Measurements from ENCODE around the gene KLRF2. TPM values are rescaled to one million over a fixed set of nuclear protein-coding genes. Genes with fewer than 3 reads are reported as not detected.

KLRF2 gene
- total RNA-seq, 1 experiment from 2014 or later, result not detected

DNA sequence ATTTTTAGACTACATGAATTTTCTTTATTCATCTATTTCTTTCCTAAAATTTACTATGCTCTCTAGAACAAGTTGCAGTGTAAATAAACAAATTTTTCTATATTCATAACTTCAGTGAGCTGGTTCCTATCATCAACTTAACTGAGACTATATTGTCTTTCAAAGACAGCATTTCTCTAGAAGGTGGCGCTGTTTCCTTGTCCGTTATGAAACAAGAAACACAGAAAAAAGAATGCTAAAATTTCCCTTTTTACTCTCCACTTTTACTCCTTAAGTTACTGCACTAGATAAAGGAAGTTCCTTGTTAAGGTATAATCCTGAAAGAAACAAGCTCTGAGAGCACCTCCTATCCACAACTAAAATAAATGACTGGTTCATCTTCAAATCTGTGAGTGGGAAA lies 59.1 kb downstream of the KLRF2 start:
- peak; percentile 57; the same call in 2 of the 3 replicates for TF ChIP-seq CTCF (conservative IDR thresholded peaks at IDR 0.05)
- no peak overlapping the region for H2BK120ac ChIP-seq (ENCODE audit: low read depth, low read length, poor library complexity, severe bottlenecking)
- H3K4me1 Mint-ChIP-seq, result peaks cover 3 to 5% of the 10 kb centered on the region in 2 experiments; a peak in 3 of 4 replicates
- H3K23me2 ChIP-seq (ENCODE audit: insufficient read length, low read depth, low read length, poor library complexity, severe bottlenecking), result no peaks in the 10 kb centered on the region
- no peak overlapping the region for H3K4me2 ChIP-seq (ENCODE audit: insufficient read depth, insufficient read length, low read length)
- H3K27me3 ChIP-seq (ENCODE audit: insufficient read depth, low read length), result no peaks in the 10 kb centered on the region
- no peak overlapping the region for H2BK5ac ChIP-seq (ENCODE audit: insufficient read length, low read length)
- H3K9me3 Mint-ChIP-seq, result no peaks in the 10 kb centered on the region
- H4K20me1 ChIP-seq (ENCODE audit: control insufficient read depth, insufficient read depth, insufficient read length), result no peaks in the 10 kb centered on the region
- H2BK20ac ChIP-seq (ENCODE audit: low read depth, low read length, poor library complexity, severe bottlenecking), result no peak overlapping the region
- no peak overlapping the region for H3K4ac ChIP-seq (ENCODE audit: low read depth, low read length)
- no peak overlapping the region for H3K14ac ChIP-seq (ENCODE audit: insufficient read depth, low read length)
- H2AK5ac ChIP-seq (ENCODE audit: insufficient read length, low read length), result no peak overlapping the region
- H3K9ac ChIP-seq (ENCODE audit: extremely low read depth, insufficient read length, low read length), result no peak overlapping the region
- H3K4me1 ChIP-seq (ENCODE audit: insufficient read depth, low read length), result no peaks in the 10 kb centered on the region
- H3K27me3 Mint-ChIP-seq (ENCODE audit: low read depth), result no peaks in the 10 kb centered on the region
- no peak overlapping the region for H3T11ph ChIP-seq (ENCODE audit: low read length)
- H3K18ac ChIP-seq (ENCODE audit: insufficient read length, low read depth, low read length), result no peak overlapping the region
- H3K56ac ChIP-seq (ENCODE audit: insufficient read length, low read depth, low read length), result no peak overlapping the region
- H3K36me3 Mint-ChIP-seq (ENCODE audit: insufficient read depth in 1 of 3, low read depth in 3 of 3), result no peaks in the 10 kb centered on the region
- H4K91ac ChIP-seq (ENCODE audit: insufficient read length, low read depth, low read length), result no peak overlapping the region
- H2AFZ ChIP-seq (ENCODE audit: low read length), result no peak overlapping the region
- H2BK15ac ChIP-seq (ENCODE audit: low read depth, low read length), result no peak overlapping the region
- no peaks in the 10 kb centered on the region for H3K79me2 ChIP-seq (ENCODE audit: insufficient read depth, low read length)
- H3K4me3 Mint-ChIP-seq, result no peak overlapping the region
- no peak overlapping the region for H3K27ac Mint-ChIP-seq
- no peak overlapping the region for H3K23ac ChIP-seq (ENCODE audit: insufficient read length, low read depth, low read length)
- H3K79me1 ChIP-seq (ENCODE audit: insufficient read depth, low read depth, low read length, poor library complexity, severe bottlenecking), result no peaks in the 10 kb centered on the region
- no peak overlapping the region for H4K8ac ChIP-seq (replicated peaks; ENCODE audit: insufficient read length, low read depth, low read length)
- DNase-seq, result no peak
- no peak overlapping the region for H3K27ac ChIP-seq (ENCODE audit: insufficient read length, low read depth, low read length)
- no peak overlapping the region for H4K5ac ChIP-seq (ENCODE audit: insufficient read length, low read depth, low read length)
- no peaks in the 10 kb centered on the region for H3K9me3 ChIP-seq (ENCODE audit: control insufficient read depth, low read depth, low read length)
- no peak overlapping the region for H2BK12ac ChIP-seq (ENCODE audit: insufficient read length, low read depth, low read length)
- no CpG with 5 or more reads among the region's 2 CpGs for WGBS (ENCODE audit: extremely low coverage, insufficient read length, low lambda C conversion rate)

Data from H9 (cell line).